GM19025 (cell line): ENCODE results near the gene CCNI2.

Source experiments
- ATAC-seq: cut with Tn5 transposase; IDR thresholded peaks from one replicate; pipeline ENCODE4 v1.9.1; 2021; ENCODE audit warnings: mild to moderate bottlenecking, low read depth, moderate library complexity; ENCODE audit not compliant: unreplicated experiment

CCNI2 gene

GRCh38 chr5:132748522-132749000 is 1.3 kb downstream of the CCNI2 start:
- ATAC-seq = no peak

DNA sequence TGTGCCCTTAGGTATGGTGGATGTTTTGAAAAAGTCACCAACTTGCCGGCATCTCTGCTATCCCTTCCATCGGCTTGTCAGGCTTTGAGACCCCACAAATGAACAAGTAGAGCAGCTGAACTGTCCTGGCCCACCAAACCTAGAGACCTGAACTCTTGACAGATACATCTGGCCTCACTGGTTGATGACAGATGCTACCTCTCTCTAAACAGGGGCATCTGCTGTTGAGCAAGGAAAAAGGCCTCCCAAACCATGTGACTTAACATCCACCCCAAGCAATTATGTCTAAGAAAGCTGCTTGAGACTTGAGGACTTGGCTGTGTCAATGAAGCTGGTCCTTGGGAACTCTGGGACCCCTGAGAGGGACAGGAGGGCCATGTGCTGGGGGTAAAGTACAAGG is 2.3 kb downstream of the CCNI2 start:
- ATAC-seq = no peak

- peak; percentile 42 for ATAC-seq
Observed at GRCh38 chr5:132750471-132751230, 3.4 kb downstream of the CCNI2 start.

GRCh38 chr5:132751444-132751843 is 4.2 kb downstream of the CCNI2 start:
- no peak for ATAC-seq

DNA sequence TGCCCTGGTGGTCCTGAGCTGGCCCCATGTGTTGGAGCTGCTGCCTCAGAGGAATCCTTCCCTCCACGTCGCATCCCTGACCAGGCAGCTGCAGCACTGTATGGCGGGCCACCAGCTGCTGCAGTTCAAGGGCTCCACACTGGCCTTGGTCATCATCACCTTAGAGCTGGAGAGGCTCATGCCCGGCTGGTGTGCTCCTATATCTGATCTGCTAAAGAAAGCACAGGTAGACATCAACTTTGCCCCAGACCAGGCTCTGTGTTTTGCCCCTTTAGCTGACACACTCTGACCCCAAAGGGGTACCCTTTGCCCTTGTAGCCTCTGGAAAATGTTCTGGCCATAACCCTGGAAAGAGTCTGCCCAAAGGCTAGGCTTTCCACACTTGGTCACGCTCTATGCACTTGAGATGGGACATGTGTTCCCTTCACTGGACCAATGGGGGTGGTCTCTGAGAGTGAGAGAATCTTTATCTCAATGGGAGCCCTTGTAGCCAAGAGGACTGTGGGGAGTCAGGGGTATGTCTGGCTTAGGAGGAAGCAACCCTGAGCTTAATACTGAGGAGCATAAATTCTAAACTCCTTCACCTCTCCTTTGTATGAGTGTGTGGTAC is 4.8 kb downstream of the CCNI2 start:
- ATAC-seq = no peak

DNA sequence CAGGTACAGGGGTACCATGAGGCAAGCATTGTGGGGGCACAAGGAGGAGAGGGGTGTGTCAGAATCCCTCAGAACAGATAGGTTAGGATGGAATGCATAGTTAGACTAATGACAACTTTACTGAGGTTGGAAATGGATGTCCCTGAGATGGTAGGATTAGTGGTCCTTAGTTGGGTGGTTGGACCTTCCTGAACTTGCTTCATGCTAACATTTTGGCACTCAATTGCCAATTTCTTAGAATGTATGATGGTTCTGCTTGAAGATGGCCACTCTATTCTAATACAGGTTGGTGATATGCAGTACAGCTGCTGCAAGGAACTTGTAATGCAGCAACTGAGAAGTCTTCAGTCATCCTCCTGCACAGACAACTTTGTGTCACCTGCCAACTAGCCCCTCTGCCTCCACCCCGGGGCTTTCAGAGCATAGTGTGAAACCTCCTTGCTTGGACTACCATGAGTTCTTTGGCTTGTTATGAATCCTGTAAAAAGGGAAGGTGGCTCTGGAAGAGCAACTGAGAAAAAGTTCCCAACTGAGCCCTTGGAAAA is 5.4 kb downstream of the CCNI2 start:
- ATAC-seq = no peak

DNA sequence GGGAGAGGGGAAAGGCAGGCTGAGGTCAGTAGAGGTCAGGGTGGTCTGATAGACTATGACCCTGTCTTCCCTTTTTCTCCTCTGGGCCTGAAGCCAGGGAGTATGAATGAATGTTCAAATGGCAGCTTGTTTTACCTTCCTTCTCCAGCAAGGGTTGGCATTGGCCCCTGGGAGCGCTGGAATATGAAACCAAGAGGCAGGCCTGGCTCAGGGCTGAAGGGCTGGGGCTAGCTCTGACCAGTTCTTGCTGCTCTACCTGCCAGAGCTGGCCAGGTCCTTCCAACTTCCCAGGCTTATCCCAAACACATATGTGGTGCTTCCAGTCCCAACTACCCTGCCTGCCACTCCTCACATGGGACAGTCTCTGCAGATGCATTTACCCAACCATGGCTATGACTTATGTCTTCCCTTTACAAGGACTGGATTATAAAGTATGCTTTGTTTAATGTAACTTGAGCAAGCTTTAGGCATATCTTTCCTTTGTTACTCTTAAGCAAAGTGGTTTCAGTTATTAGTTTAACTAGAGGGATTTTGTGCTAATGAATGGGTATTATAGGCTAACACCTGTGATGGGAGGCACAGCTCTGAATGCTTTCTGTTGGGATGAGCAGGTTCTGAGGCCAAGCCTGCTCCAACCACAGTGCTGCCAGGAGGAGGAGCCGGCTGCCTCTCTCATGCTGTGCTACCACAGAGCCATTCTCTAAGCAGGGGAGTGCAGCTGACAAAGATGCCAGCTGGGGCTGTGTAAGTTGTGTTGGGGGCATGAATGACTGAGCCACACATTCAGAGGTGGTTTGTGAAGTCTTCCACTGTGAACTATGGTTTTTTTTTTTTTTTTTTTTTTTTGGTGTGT is 6.1 kb downstream of the CCNI2 start:
- ATAC-seq = no peak

DNA sequence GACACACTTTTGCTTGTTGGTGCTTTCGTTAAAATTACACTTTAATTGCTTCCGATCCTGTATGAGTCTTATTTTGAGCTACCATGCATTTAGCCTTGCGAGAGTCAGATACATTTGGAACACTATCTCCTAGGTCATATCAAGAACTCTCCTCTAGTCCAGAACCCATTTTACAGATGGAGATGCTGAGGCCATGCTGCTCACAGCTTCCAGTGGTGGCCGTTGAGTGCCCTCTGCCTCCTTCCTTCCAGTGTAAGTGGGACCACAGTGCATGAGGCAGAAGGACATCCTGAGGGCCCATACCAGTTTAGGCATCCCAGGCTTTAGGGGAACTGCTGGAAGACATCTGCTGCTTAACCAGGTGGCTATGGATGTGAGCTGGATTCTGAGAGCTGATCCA is 6.9 kb downstream of the CCNI2 start:
- ATAC-seq = no peak

DNA sequence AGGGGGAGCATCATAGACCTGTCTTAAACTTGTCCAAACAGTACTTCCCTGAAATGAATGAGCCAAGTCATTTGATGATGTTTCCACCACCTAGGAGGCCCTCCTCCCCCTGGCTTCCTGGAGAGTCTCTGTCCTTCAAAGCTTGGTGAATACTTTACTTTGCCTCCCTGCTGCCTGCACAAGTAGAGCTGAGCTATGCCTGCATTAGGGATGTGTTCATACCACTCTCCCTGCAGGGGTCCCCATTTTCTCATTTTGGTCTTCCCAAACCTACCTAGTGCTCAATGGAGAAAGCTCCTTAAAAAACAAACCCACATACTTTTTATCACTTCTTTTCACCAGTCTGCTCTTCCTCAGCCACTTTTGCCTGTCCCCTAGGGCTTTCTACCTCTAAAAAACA is 7.7 kb downstream of the CCNI2 start:
- ATAC-seq = no peak

DNA sequence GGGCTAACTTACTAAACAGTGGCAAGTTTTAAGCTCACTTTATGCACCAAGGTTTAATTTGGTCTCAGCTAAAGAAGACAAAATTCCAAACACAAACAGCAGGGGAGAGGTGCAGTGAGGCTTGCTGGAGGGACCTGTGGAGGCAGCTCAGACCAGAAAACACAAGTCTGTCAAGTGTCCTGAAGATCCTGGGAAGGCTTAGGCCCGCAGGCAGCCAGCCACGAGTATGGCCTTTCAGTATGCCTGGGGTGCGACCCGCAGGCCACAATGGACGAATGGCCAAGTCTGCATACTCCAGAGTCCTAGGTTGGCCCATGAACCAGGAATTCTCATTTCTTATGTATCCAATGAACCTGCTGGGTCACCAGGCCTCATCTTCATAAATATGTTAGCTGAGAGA is 9.3 kb downstream of the CCNI2 start:
- no peak for ATAC-seq

- no peak for ATAC-seq
Observed at GRCh38 chr5:132758451-132758850, 11.2 kb downstream of the CCNI2 start.

DNA sequence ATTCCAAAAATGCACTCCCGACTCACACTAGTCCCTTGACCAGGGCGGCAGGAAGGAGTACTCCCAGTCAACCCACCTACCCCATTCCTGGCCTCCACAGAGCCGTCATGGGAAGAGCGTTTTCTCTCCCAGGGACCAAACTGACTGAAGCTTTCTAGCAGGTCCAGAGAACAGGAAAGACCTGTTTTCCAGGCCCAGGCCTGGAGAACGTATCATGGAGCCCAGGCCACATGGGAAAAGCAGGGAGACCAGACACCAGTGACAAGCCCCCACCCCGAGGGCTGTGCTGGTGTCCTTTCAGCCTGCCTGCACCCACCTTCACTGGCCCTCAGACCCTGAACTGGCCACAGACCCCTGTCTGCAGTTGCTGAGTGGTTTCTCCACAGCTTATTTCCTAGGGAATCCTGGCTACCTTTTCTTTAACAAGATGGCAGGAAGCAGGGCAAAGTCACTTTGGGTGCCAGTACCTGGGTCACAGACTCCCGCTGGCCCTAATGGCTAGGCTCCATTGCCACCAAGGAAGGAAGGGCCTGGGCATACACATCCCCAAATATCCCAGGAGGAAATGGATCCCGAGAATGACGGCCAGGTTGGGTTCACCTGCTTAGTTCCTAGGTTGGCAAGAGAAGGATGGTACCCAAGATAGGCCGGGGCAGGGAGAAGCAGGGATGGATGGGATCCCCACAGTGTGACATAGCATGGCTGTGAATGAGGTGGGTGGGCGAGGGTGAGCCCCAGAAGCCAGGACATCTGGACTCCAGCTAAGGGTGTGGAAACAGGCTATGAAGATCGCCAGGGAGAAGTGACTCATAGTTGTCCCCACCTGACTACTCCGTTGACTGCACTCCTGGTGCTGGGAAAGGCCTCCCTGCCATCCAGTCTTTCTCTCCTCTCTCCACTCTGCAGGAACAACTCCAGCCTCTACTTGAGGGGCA is 12.2 kb downstream of the CCNI2 start:
- ATAC-seq = no peak

- ATAC-seq = no peak
Observed at GRCh38 chr5:132760049-132760420, 12.8 kb downstream of the CCNI2 start.

GRCh38 chr5:132760601-132761317 is 13.5 kb downstream of the CCNI2 start:
- ATAC-seq = no peak

DNA sequence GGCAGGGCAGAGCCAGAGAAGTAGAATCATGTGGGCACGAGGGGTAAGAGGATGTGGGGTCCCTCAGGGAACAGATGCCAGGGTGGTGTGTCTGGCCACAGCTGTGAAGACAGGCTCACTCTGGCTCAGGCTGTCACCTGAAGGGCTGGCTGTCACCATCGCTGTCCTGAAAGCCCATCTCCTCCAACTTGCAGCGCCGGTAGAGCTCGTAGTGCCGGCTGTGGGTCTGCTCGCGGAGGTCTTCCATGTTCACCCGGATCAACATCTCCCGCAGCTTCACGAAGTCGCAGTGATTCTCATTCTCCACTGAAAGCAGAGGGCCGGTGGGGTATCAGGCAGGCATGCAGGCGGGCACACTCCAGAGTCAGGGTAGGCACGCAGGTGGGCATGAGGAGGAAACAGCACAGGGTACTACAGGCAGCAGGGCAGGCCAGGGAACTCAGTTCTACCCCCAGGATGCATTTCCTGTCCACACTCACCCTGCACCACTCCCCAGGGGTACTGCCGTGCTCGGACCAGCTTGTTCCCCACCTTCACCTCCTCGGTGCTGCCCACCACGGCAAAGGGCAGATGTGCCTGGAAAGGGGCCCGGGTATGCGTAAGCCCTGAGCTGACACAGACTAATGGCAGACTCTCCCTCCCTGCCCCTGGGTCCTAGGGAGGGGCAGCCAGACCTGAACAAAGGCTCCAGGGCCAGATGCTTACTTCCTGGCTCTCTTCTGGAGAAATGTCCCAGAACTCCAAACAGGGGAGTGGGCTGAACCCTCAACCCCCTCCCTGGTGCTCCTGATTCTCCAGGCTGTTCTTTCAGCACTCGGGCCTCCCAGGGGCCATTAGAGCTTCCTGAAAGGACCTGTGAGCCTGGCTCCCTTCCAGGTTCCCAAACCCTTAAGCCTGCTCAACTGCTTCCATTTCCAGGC is 14.4 kb downstream of the CCNI2 start:
- no peak for ATAC-seq

DNA sequence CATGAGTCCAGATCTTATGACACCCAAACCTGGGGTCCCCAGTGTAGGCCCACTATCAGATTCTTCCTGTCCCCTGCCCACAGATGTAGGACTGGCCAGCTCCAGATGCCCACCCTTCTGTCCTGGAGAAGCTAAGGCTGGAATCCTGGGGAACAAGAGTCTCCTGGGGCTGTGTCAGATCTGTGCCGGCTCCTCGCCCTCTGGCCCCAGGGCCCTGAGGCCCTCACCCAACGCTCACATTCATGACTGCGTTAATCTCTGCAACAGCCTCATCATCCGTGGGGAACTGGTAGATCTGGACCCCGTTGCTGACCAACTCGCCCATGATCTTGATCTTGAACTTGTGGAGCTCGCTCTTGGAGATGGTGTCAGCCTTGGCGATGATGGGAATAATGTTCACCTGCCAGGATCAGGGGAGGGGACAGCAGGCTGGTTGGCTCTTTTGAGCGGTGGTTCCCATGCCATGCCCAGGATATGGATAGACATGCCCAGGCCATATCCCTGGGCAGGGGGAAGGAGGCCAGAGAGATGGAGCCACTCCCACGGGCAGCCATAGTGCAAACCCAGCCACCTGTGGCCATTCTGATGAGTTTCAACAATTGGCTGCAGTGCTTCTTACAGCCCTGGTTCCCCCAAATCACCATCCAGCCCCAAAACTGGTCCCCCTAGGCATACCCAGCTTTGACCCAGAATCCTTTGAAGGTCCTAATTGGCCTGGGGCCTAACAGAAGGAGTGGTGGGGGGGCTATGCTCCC is 15.2 kb downstream of the CCNI2 start:
- no peak for ATAC-seq

DNA sequence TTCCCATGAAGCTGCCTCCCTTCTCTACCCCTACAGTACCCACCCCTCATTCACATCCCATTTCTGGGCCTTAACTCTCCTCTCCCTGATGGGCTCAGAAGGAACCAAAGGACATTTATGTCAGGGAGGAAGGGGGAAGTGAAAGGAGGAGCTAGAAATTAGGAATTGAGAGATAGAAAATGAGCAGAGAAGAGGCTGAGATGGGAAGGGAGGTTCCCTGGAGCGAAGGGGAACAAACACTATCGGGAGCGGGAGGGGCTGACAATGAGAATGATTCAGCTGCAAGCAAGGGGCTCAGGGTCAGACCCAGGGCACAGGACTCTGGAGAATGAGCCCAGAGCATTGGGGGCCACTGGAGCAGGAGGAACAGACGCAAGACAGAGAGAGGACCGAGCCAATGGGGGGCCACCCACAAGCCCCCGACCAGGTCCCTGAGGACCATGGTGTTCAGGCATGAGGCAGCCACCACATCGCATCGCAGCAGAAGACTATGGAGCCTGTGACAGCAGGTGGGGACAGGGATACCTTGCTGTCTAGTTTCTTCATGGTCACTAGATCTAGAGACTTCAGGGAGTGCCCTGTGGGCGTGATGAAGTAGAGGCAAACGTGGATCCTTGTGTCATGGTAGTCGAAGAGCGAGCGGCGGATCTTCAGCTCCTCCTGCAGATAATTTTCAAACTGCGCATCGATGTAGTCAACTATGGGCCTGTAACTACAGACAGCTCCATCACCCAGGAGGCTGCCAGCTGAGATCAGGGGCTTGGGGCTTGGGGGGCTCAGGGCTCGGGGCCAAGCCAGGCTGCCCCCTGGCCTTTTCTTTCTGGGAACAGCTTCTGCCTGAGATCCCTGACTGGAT is 16.2 kb downstream of the CCNI2 start:
- ATAC-seq = no peak
